Keratinocyte (primary cell): ENCODE results near the gene TUBGCP5. TPM values are rescaled to one million over a fixed set of nuclear protein-coding genes. Genes with fewer than 3 reads are reported as not detected.

Source experiments
- DNase-seq: peaks from one replicate; pipeline ENCODE4 v3.0.0-alpha.2; 2011; ENCODE audit warnings: low read depth, missing footprints, low spot score
- FAIRE-seq: peaks from 2 replicates; lab custom pipeline; 2011; peaks lifted over from hg19 to GRCh38; lab: Jason Lieb, UNC
- H2AFZ ChIP-seq: 2 replicates; pipeline ENCODE4 v1.6.0; 2012; ENCODE audit warnings: low read length, control low read depth, inconsistent platforms; ENCODE audit not compliant: control insufficient read depth
- H3K27ac ChIP-seq: 2 replicates; pipeline ENCODE4 v1.5.1; 2011; ENCODE audit warnings: low read length; ENCODE audit not compliant: control insufficient read depth, insufficient read depth
- H3K27me3 ChIP-seq: 3 replicates; pipeline ENCODE4 v1.6.0; 2011; ENCODE audit warnings: low read length; ENCODE audit not compliant: control insufficient read depth, insufficient read depth; ENCODE audit errors: extremely low read depth
- H3K36me3 ChIP-seq, 2 experiments: 2 replicates in 1 of 2; 3 replicates in 1 of 2; pipeline ENCODE4 v1.5.1; 2011; ENCODE audit warnings: low read length in 2 of 2, mild to moderate bottlenecking in 1 of 2; ENCODE audit not compliant: control insufficient read depth in 2 of 2, insufficient read depth in 2 of 2; ENCODE audit errors: extremely low read depth in 1 of 2
- H3K4me1 ChIP-seq: 3 replicates; pipeline ENCODE4 v1.5.1; 2011; ENCODE audit warnings: low read length; ENCODE audit not compliant: control insufficient read depth, insufficient read depth; ENCODE audit errors: extremely low read depth
- H3K4me2 ChIP-seq: 3 replicates; pipeline ENCODE4 v1.6.0; 2011; ENCODE audit warnings: low read depth, low read length; ENCODE audit not compliant: control insufficient read depth, insufficient read depth; ENCODE audit errors: extremely low read depth
- H3K4me3 ChIP-seq, 3 experiments: fragments of 200-600 bp in 1 of 3; sonication (generic) in 1 of 3; 2 replicates in 2 of 3; 3 replicates in 1 of 3; pipeline ENCODE4 v1.5.1; 2011 to 2016; ENCODE audit warnings: low read length in 3 of 3, mild to moderate bottlenecking in 3 of 3, control low read depth in 2 of 3, inconsistent platforms in 1 of 3, low read depth in 1 of 3, mixed read lengths in 1 of 3, mixed run types in 1 of 3, moderate library complexity in 1 of 3; ENCODE audit not compliant: control insufficient read depth in 2 of 3, insufficient read depth in 2 of 3; ENCODE audit errors: extremely low read depth in 1 of 3
- H3K79me2 ChIP-seq: 2 replicates; pipeline ENCODE4 v1.6.0; 2012; ENCODE audit warnings: low read length; ENCODE audit not compliant: control insufficient read depth, insufficient read depth
- H3K9ac ChIP-seq: 3 replicates; pipeline ENCODE4 v1.6.0; 2011; ENCODE audit warnings: low read length; ENCODE audit not compliant: control insufficient read depth, insufficient read depth; ENCODE audit errors: extremely low read depth
- H3K9me1 ChIP-seq: 3 replicates; pipeline ENCODE4 v1.6.0; 2011; ENCODE audit warnings: low read length; ENCODE audit not compliant: control insufficient read depth, insufficient read depth; ENCODE audit errors: extremely low read depth
- H3K9me3 ChIP-seq: 2 replicates; pipeline ENCODE4 v1.5.1; 2012; ENCODE audit warnings: low read depth, low read length; ENCODE audit not compliant: control insufficient read depth
- H4K20me1 ChIP-seq: 3 replicates; pipeline ENCODE4 v1.6.0; 2011; ENCODE audit warnings: low read length; ENCODE audit not compliant: control insufficient read depth, insufficient read depth; ENCODE audit errors: extremely low read depth
- EZH2 ChIP-seq: IDR thresholded peaks from one replicate; pipeline ENCODE4 v1.6.1; 2012; ENCODE audit warnings: inconsistent platforms, mild to moderate bottlenecking, low read length, moderate library complexity
- dilution Hi-C: fragments of 300-500 bp; cut with MboI; formaldehyde crosslinking; loops from one replicate; pipeline ENCODE4 v1.7.0; 2020; ENCODE audit warnings: low sequenced_read_pairs; ENCODE audit not compliant: extremely low pct_ligation_motif_present
- polyA plus RNA-seq, 5 experiments: library from polyadenylated mRNA; depleted of rRNA in 3 of 5; stranded (reverse) in 3 of 5; stranded (forward) in 1 of 5; unstranded in 1 of 5; fragments of >200 nt; gene quantifications; 1 replicate in 1 of 5; 2 replicates in 3 of 5; 3 replicates in 1 of 5; pipeline versions ENCODE4 v1.2.1 to v1.2.3, GENCODE V29; 2011 to 2012; ENCODE audit warnings: missing spikeins in 2 of 5, low read depth in 1 of 5, low replicate concordance in 1 of 5
- TF ChIP-seq, protein P1 (sequence below), 3 experiments: IDR thresholded peaks in 1 of 3; conservative IDR thresholded peaks in 1 of 3; optimal IDR thresholded peaks in 1 of 3; 2 replicates in 2 of 3; 3 replicates in 1 of 3; pipeline versions ENCODE3 to v1.5.1; 2011; ENCODE audit warnings: low read length in 3 of 3, mild to moderate bottlenecking in 3 of 3, moderate library complexity in 2 of 3, control low read depth in 1 of 3, inconsistent platforms in 1 of 3; ENCODE audit not compliant: insufficient read depth in 2 of 3; ENCODE audit errors: extremely low read depth in 1 of 3

TUBGCP5 gene
- polyA plus RNA-seq, 1 donor (not counting 4 experiments of a cell fraction or from before 2014, with no cell fraction given), result 20.3 TPM

DNA sequence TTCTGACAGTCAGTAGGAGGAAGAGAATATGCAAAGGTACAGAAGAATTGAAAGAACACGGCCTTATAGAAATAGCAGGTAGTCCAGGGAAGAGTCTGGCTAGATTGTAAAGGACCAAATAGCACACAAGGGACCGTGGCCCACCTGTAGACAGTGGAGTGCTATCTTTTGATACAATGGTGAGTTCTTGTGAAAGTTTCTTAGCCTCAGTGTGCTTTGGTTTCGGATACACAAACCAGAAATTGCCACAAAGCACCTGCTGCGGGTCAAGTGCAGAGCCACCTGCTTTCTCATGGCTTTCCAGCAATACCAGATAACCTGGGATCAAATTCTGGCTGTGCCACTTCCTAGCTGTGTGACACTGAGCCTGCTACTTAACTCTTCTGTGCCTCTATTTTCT is 36.6 kb upstream of the TUBGCP5 start:
- no peaks in the 10 kb centered on the region for H3K27me3 ChIP-seq
- dilution Hi-C loops, result no loop called here
- H3K4me3 ChIP-seq, result no peak overlapping the region

DNA sequence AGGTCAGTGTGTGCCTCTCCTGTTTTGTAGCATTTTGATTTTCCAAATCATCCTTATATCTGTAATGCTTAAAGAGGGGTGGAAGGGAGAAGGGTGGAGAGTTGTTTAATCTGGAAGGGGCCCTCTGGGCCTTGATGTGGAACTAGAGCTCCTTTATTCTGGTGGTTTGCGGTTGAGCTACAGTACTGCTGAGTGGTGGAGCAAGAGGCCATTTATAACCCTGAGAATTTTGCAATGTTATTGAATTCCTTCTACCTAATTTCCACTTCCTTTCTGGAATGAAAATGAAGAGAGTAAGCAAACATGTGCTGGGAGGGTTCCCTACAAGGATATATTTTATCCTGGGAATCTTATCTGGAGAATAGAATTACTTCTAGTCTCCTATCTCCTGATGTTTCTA is 35.3 kb upstream of the TUBGCP5 start:
- dilution Hi-C loops, result no loop called here
- no peak overlapping the region for H3K4me3 ChIP-seq
- no peaks in the 10 kb centered on the region for H3K9me3 ChIP-seq
- H3K4me1 ChIP-seq, result no peaks in the 10 kb centered on the region
- H3K27ac ChIP-seq, result no peak overlapping the region
- no peak overlapping the region for H2AFZ ChIP-seq
- no peaks in the 10 kb centered on the region for H3K36me3 ChIP-seq
- FAIRE-seq, result no peak
- no peaks in the 10 kb centered on the region for H3K79me2 ChIP-seq
- TF ChIP-seq EZH2, result no peak
- TF ChIP-seq, protein P1, sequence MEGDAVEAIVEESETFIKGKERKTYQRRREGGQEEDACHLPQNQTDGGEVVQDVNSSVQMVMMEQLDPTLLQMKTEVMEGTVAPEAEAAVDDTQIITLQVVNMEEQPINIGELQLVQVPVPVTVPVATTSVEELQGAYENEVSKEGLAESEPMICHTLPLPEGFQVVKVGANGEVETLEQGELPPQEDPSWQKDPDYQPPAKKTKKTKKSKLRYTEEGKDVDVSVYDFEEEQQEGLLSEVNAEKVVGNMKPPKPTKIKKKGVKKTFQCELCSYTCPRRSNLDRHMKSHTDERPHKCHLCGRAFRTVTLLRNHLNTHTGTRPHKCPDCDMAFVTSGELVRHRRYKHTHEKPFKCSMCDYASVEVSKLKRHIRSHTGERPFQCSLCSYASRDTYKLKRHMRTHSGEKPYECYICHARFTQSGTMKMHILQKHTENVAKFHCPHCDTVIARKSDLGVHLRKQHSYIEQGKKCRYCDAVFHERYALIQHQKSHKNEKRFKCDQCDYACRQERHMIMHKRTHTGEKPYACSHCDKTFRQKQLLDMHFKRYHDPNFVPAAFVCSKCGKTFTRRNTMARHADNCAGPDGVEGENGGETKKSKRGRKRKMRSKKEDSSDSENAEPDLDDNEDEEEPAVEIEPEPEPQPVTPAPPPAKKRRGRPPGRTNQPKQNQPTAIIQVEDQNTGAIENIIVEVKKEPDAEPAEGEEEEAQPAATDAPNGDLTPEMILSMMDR (optimal IDR thresholded peaks at IDR 0.05 in 1 of 3, IDR thresholded peaks at IDR 0.05 in 1 of 3, conservative IDR thresholded peaks at IDR 0.05 in 1 of 3; ENCODE audit: extremely low read depth in 1 of 3, insufficient read depth in 2 of 3, low read length in 3 of 3), result no peak
- no peak overlapping the region for H3K4me2 ChIP-seq
- H4K20me1 ChIP-seq, result no peaks in the 10 kb centered on the region
- DNase-seq, result no peak
- no peaks in the 10 kb centered on the region for H3K27me3 ChIP-seq
- H3K9me1 ChIP-seq, result no peaks in the 10 kb centered on the region
- H3K9ac ChIP-seq, result no peak overlapping the region

More for the DNA sequence above, 36.6 kb upstream of the TUBGCP5 start:
- no peak overlapping the region for H3K27ac ChIP-seq
- DNase-seq (no peak), FAIRE-seq (no peak)
- no peak overlapping the region for H3K4me2 ChIP-seq
- H3K4me1 ChIP-seq, result no peaks in the 10 kb centered on the region
- no peaks in the 10 kb centered on the region for H3K79me2 ChIP-seq
- H3K9me3 ChIP-seq, result no peaks in the 10 kb centered on the region
- H3K36me3 ChIP-seq, result no peaks in the 10 kb centered on the region
- H2AFZ ChIP-seq, result no peak overlapping the region
- no peaks in the 10 kb centered on the region for H4K20me1 ChIP-seq
- no peak for TF ChIP-seq EZH2
- TF ChIP-seq, protein P1 (optimal IDR thresholded peaks at IDR 0.05 in 1 of 3, IDR thresholded peaks at IDR 0.05 in 1 of 3, conservative IDR thresholded peaks at IDR 0.05 in 1 of 3; ENCODE audit: extremely low read depth in 1 of 3, insufficient read depth in 2 of 3, low read length in 3 of 3), result no peak
- no peak overlapping the region for H3K9ac ChIP-seq
- no peaks in the 10 kb centered on the region for H3K9me1 ChIP-seq
